Pancreas (tissue), 10 donors: ENCODE measurements around the gene FAAH2. TPM values are rescaled to one million over a fixed set of nuclear protein-coding genes. Genes with fewer than 3 reads are reported as not detected.
A peak's percentile ranks its signal among the peaks of the same experiment; 100 is the strongest.

Experiments
- ATAC-seq, 4 donors: fragments of 200-7000 bp; cut with Tn5 transposase; one replicate each; pipeline versions ENCODE4 v1.8.0 to v1.9.1; 2020; ENCODE audit warnings: mild to moderate bottlenecking in 4 of 4, moderate library complexity in 4 of 4
- DNase-seq, 6 donors: peaks; one replicate each; pipeline ENCODE4 v3.0.0-alpha.2; 2020
- FAIRE-seq: peaks from 2 replicates; lab custom pipeline; 2012; peaks lifted over from hg19 to GRCh38; lab: Jason Lieb, UNC
- H3K27ac ChIP-seq, 4 donors: fragments of 200-600 bp; sonication (generic); 1 replicate in 3 of 4; 2 replicates in 1 of 4; pipeline versions ENCODE4 v1.5.0 to v1.8.0; 2020
- H3K27me3 ChIP-seq, 4 donors: fragments of 200-600 bp; one replicate each; pipeline ENCODE4 v1.8.0; 2021
- H3K36me3 ChIP-seq, 3 donors: fragments of 200-600 bp; sonication (generic) in 1 of 3; one replicate each; pipeline versions ENCODE4 v1.5.0 to v1.8.0; 2020 to 2021
- H3K4me1 ChIP-seq, 3 donors: fragments of 200-600 bp; one replicate each; pipeline ENCODE4 v1.8.0; 2021
- H3K4me3 ChIP-seq, 4 donors: fragments of 200-600 bp; sonication (generic) in 2 of 4; one replicate each; pipeline versions ENCODE4 v1.5.0 to v1.8.0; 2020 to 2021
- H3K9me3 ChIP-seq, 4 donors: fragments of 200-600 bp; one replicate each; pipeline ENCODE4 v1.8.0; 2021
- WGBS, 2 donors: extraction: QIAGEN DNeasy Blood & Tissue Kit; methylation state at CpG; one replicate each; pipeline ENCODE4 v1.1.7; 2013; 5-methylcytosine and 5-hydroxymethylcytosine counted together
- intact Hi-C, 3 donors: fragments of 100-400 bp; cut with DNase I; formaldehyde crosslinking; loops; one replicate each; pipeline versions ENCODE4 v1.11.1 to v1.14.2; 2022
- polyA plus RNA-seq, 2 donors: library from polyadenylated mRNA; stranded (reverse); fragments of 200-250 nt; gene quantifications; one replicate each; pipeline ENCODE4 v1.2.3, GENCODE V29; 2013
- total RNA-seq, 6 donors: library from RNA; stranded (reverse); fragmentation: NEBNext Ultra II Directional in 4 of 6; extraction: Animal tissue kit (Norgen Biotek cat#: 25700) in 4 of 6; gene quantifications; one replicate each; pipeline versions ENCODE4 v1.2.1 to v1.2.4, GENCODE V29; 2021 to 2023
- TF ChIP-seq, protein P1 (sequence below), 4 donors: fragments of 200-600 bp; sonication (generic) in 3 of 4; IDR thresholded peaks; one replicate each; pipeline versions ENCODE4 v1.5.0 to v1.8.0; 2021; ENCODE audit warnings: antibody characterized with exemption in 4 of 4
- donor health status: healthy with polysubstance abuse.
- donor health status: DM: no; HTN: no; CAD: no; lungs with moderate emphysema.
- donor health status: DM: no; HTN: no; CAD: no.
- donor health status: control.
- donor health status: control.
- donor health status: Bipolar disorder and iron deficiency.
- donor health status: DM: yes; HTN: yes; CAD: no.
- donor health status: DM: no; HTN: no; CAD: no.
- donor health status: DM: no; HTN: no; CAD: no.
- donor health status: DM: yes; HTN: yes; CAD: no.

The FAAH2 gene
- total and polyA plus RNA-seq, 8 donors: 13.3 to 22.2 (median 17.8) TPM

- no peak for FAIRE-seq
- no peak overlapping the region for H3K27ac ChIP-seq
- TF ChIP-seq, protein P1, sequence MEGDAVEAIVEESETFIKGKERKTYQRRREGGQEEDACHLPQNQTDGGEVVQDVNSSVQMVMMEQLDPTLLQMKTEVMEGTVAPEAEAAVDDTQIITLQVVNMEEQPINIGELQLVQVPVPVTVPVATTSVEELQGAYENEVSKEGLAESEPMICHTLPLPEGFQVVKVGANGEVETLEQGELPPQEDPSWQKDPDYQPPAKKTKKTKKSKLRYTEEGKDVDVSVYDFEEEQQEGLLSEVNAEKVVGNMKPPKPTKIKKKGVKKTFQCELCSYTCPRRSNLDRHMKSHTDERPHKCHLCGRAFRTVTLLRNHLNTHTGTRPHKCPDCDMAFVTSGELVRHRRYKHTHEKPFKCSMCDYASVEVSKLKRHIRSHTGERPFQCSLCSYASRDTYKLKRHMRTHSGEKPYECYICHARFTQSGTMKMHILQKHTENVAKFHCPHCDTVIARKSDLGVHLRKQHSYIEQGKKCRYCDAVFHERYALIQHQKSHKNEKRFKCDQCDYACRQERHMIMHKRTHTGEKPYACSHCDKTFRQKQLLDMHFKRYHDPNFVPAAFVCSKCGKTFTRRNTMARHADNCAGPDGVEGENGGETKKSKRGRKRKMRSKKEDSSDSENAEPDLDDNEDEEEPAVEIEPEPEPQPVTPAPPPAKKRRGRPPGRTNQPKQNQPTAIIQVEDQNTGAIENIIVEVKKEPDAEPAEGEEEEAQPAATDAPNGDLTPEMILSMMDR (IDR thresholded peaks at IDR 0.05): no peak
- H3K27me3 ChIP-seq: no peaks in the 10 kb centered on the region
- DNase-seq: peak in 1 of 6 donors; percentile 36
- no peak for ATAC-seq
- WGBS, 2 donors: 51 to 54% methylated on average over 2 of the region's 2 CpGs
- H3K4me1 ChIP-seq: no peaks in the 10 kb centered on the region
- intact Hi-C loops: no loop called here
- peaks cover 0 to 3% (median 0%) of the 10 kb centered on the region in 4 donors for H3K9me3 ChIP-seq
- no peaks in the 10 kb centered on the region for H3K36me3 ChIP-seq
- H3K4me3 ChIP-seq: no peak overlapping the region
Measured at GRCh38 chrX:57266871-57267270, 19.6 kb upstream of the FAAH2 start.

- Histone ChIP-seq H3K27me3 (no peaks in the 10 kb centered on the region), H3K4me1 (no peaks in the 10 kb centered on the region), H3K36me3 (no peaks in the 10 kb centered on the region), H3K4me3 (no peak overlapping the region), H3K9me3 (peaks cover 0 to 3% (median 0%) of the 10 kb centered on the region in 4 donors), H3K27ac (no peak overlapping the region)
- FAIRE-seq: no peak
- WGBS, 2 donors: 91 to 94% methylated on average over 1 of the region's 1 CpG
- TF ChIP-seq, protein P1 (IDR thresholded peaks at IDR 0.05): no peak
- intact Hi-C loops: no loop called here
- peak in 1 of 6 donors; percentile 54 for DNase-seq
- ATAC-seq: no peak
Measured at GRCh38 chrX:57267308-57267707, 19.2 kb upstream of the FAAH2 start.

- ATAC-seq (no peak), FAIRE-seq (no peak), DNase-seq (no peak)
- no peaks in the 10 kb centered on the region for H3K4me1 ChIP-seq
- peaks cover 0 to 3% (median 0%) of the 10 kb centered on the region in 4 donors for H3K27me3 ChIP-seq
- no peaks in the 10 kb centered on the region for H3K9me3 ChIP-seq
- intact Hi-C loops: no loop called here
- 57 to 69% methylated on average over 3 of the region's 3 CpGs for WGBS, 2 donors
- H3K27ac ChIP-seq: no peak overlapping the region
- no peaks in the 10 kb centered on the region for H3K36me3 ChIP-seq
- H3K4me3 ChIP-seq: no peak overlapping the region
- TF ChIP-seq, protein P1 (IDR thresholded peaks at IDR 0.05): no peak
Measured at GRCh38 chrX:57270980-57271379, 15.5 kb upstream of the FAAH2 start.

GRCh38 chrX:57282568-57282967, 3.9 kb upstream of the FAAH2 start:
- Histone ChIP-seq H3K36me3 (no peaks in the 10 kb centered on the region), H3K9me3 (no peaks in the 10 kb centered on the region), H3K4me1 (no peaks in the 10 kb centered on the region), H3K27me3 (no peaks in the 10 kb centered on the region), H3K4me3 (no peak overlapping the region), H3K27ac (no peak overlapping the region)
- FAIRE-seq (no peak), DNase-seq (no peak), ATAC-seq (no peak)
- 52 to 58% methylated on average over 4 of the region's 4 CpGs for WGBS, 2 donors
- intact Hi-C loops: loop anchor here in 1 of 3 donors (5.0 kb wide), 1 partner anchor 220 kb away; no protein-coding TSS in a partner anchor
- TF ChIP-seq, protein P1 (IDR thresholded peaks at IDR 0.05): no peak

GRCh38 chrX:57285001-57285400, 1.5 kb upstream of the FAAH2 start:
- TF ChIP-seq, protein P1 (IDR thresholded peaks at IDR 0.05): no peak
- FAIRE-seq (no peak), ATAC-seq (no peak), DNase-seq (no peak)
- Histone ChIP-seq H3K36me3 (no peaks in the 10 kb centered on the region), H3K4me1 (no peaks in the 10 kb centered on the region), H3K27ac (peak overlapping the region in 2 of 4 donors; percentile 84 to 86), H3K9me3 (no peaks in the 10 kb centered on the region), H3K4me3 (no peak overlapping the region), H3K27me3 (no peaks in the 10 kb centered on the region)
- 38 to 42% methylated on average over 3 of the region's 3 CpGs for WGBS, 2 donors
- intact Hi-C loops: no loop called here
